ENCODE results near the gene ATP6V1A.
"Not testable (repeated sequence)": the region's sequence is repeated elsewhere in the genome, so short reads cannot be mapped to it uniquely, and the experiment has no call there.

DNA sequence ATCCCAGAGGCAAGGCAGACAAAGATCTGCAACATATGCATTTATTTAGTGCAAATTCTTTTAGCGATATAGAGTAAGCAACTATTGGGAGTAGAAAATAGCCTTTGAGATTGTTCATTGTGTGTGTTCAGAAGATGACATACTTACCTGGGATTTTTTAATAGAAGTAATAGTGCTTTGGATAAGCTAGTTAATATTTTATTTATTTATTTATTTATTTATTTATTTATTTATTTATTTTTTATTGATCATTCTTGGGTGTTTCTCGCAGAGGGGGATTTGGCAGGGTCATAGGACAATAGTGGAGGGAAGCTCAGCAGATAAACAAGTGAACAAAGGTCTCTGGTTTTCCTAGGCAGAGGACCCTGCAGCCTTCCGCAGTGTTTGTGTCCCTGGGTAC is 102.2 kb downstream of the ATP6V1A start:
- TF ChIP-seq MAX (IDR thresholded peaks at IDR 0.05; ENCODE audit: low read depth); CTCF (IDR thresholded peaks at IDR 0.05); EZH2phosphoT487 (IDR thresholded peaks at IDR 0.05; ENCODE audit: borderline replicate concordance, low read depth); RCOR1 (IDR thresholded peaks at IDR 0.05; ENCODE audit: low read length); JUND (IDR thresholded peaks at IDR 0.05); MXI1 (IDR thresholded peaks at IDR 0.05; ENCODE audit: low read depth, low read length): not testable (repeated sequence)
